B cell (primary cell): ENCODE data around the gene PTGES3L.

Experiments
- EZH2 ChIP-seq: IDR thresholded peaks from 2 replicates; pipeline ENCODE4 v1.6.1; 2012; ENCODE audit warnings: borderline replicate concordance, low read depth, mild to moderate bottlenecking, moderate library complexity, low read length; ENCODE audit not compliant: insufficient read depth, poor library complexity, severe bottlenecking
- TF ChIP-seq, protein P1 (sequence below): fragments of 200-600 bp; IDR thresholded peaks from one replicate; pipeline ENCODE4 v1.8.0; 2022; ENCODE audit warnings: antibody characterized with exemption, mild to moderate bottlenecking

DNA sequence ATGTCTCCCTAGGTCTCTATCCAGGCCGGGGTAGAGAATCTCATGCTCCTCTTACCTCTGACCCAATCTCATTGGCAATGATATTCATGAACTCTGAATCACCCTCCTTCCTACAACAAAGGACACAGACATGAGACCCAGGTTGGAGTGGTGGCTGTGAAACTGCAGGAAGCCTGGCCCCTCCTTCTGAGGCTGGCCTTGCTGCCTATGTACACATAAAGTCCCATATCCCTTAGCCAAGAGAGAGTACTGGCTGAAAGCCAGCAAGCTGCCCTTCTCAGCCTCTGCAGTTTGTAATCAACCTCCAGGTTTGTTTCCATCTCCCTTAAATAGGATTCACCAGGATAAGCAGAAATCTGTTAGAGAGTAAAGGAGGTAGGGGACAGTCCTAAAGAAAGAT, 26.2 kb downstream of the PTGES3L start:
- TF ChIP-seq, protein P1, sequence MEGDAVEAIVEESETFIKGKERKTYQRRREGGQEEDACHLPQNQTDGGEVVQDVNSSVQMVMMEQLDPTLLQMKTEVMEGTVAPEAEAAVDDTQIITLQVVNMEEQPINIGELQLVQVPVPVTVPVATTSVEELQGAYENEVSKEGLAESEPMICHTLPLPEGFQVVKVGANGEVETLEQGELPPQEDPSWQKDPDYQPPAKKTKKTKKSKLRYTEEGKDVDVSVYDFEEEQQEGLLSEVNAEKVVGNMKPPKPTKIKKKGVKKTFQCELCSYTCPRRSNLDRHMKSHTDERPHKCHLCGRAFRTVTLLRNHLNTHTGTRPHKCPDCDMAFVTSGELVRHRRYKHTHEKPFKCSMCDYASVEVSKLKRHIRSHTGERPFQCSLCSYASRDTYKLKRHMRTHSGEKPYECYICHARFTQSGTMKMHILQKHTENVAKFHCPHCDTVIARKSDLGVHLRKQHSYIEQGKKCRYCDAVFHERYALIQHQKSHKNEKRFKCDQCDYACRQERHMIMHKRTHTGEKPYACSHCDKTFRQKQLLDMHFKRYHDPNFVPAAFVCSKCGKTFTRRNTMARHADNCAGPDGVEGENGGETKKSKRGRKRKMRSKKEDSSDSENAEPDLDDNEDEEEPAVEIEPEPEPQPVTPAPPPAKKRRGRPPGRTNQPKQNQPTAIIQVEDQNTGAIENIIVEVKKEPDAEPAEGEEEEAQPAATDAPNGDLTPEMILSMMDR, result no peak
- no peak for TF ChIP-seq EZH2
